Panc1 (cell line): ENCODE measurements around the gene DZIP3. TPM values are rescaled to one million over a fixed set of nuclear protein-coding genes. Genes with fewer than 3 reads are reported as not detected.

ENCODE experiments used
- ATAC-seq: fragments of 200-7000 bp; cut with Tn5 transposase; 2 replicates; pipeline ENCODE4 v1.9.1; 2020; ENCODE audit warnings: mild to moderate bottlenecking, moderate library complexity
- BruUV-seq: library from RNA; stranded (reverse); fragments of 400-500 nt; replicated peaks from 2 replicates; lab custom pipeline; 2021; lab: Mats Ljungman, UMichigan
- CTCF ChIA-PET: fragments of 300-600 bp; sonication (Branson Sonifier 250); formaldehyde crosslinking; loops from one replicate; lab custom pipeline; 2022; ENCODE audit warnings: antibody characterized with exemption; lab: Charles Lee
- POLR2A ChIA-PET: fragments of 300-600 bp; sonication (Branson Sonifier 250); formaldehyde crosslinking; loops from one replicate; lab custom pipeline; 2022; ENCODE audit warnings: antibody characterized with exemption; lab: Charles Lee
- DNase-seq: peaks from one replicate; pipeline ENCODE4 v3.0.0-alpha.2; 2010; ENCODE audit warnings: low read depth, low spot score
- H3K27ac ChIP-seq: 2 replicates; pipeline ENCODE4 v1.5.1; 2011; ENCODE audit warnings: mild to moderate bottlenecking, low read length, inconsistent platforms
- H3K27me3 ChIP-seq: fragments of 200-500 bp; sonication (Bioruptor generic); 2 replicates; pipeline ENCODE4 v1.6.0; 2014; ENCODE audit warnings: low read length, inconsistent platforms; ENCODE audit not compliant: control insufficient read depth, insufficient read depth
- H3K36me3 ChIP-seq: fragments of 200-500 bp; sonication (Bioruptor generic); 2 replicates; pipeline ENCODE4 v1.5.1; 2014; ENCODE audit warnings: inconsistent platforms, mild to moderate bottlenecking, low read length, moderate library complexity; ENCODE audit not compliant: control insufficient read depth, insufficient read depth
- H3K4me1 ChIP-seq: 2 replicates; pipeline ENCODE4 v1.5.1; 2011; ENCODE audit warnings: inconsistent platforms, mild to moderate bottlenecking, low read length, moderate library complexity; ENCODE audit not compliant: control insufficient read depth, insufficient read depth
- H3K4me3 ChIP-seq, 2 experiments: 2 replicates each; pipeline ENCODE4 v1.5.1; 2011 to 2012; ENCODE audit warnings: low read depth in 2 of 2, low read length in 2 of 2, mild to moderate bottlenecking in 2 of 2, inconsistent platforms in 1 of 2, moderate library complexity in 1 of 2
- H3K9me3 ChIP-seq: fragments of 200-500 bp; sonication (Bioruptor generic); 2 replicates; pipeline ENCODE4 v1.5.1; 2014; ENCODE audit warnings: low read depth, mild to moderate bottlenecking, inconsistent platforms, low read length, moderate library complexity; ENCODE audit not compliant: control insufficient read depth, insufficient read depth
- CTCF ChIP-seq: fragments of 450-650 bp; IDR thresholded peaks from 2 replicates; pipeline ENCODE4 v1.5.1; 2017; ENCODE audit warnings: mild to moderate bottlenecking
- POLR2AphosphoS5 ChIP-seq: IDR thresholded peaks from 2 replicates; pipeline ENCODE4 v1.6.1; 2012; ENCODE audit warnings: mild to moderate bottlenecking, low read depth, low read length, moderate library complexity
- REST ChIP-seq, 2 experiments: IDR thresholded peaks; 2 replicates each; pipeline ENCODE4 v1.6.1; 2011 to 2012; ENCODE audit warnings: low read depth in 2 of 2, control low read depth in 1 of 2, low read length in 1 of 2, mild to moderate bottlenecking in 1 of 2, moderate library complexity in 1 of 2; ENCODE audit not compliant: insufficient read depth in 1 of 2
- SIN3A ChIP-seq: IDR thresholded peaks from 2 replicates; pipeline ENCODE4 v1.6.1; 2012; ENCODE audit warnings: low read depth, mild to moderate bottlenecking, low read length, moderate library complexity, borderline replicate concordance; ENCODE audit not compliant: insufficient read depth
- TCF7L2 ChIP-seq: IDR thresholded peaks from 2 replicates; pipeline ENCODE4 v1.6.1; 2011; ENCODE audit warnings: mild to moderate bottlenecking, low read depth, low read length, inconsistent platforms
- in situ Hi-C: cut with HindIII; loops from 2 replicates; pipeline ENCODE4 v1.10.0; 2016; ENCODE audit warnings: low sequenced_read_pairs, low pct_unique_long_range_greater_than_20kb
- intact Hi-C: fragments of 100-400 bp; cut with micrococcal nuclease; formaldehyde crosslinking; loops from one replicate; pipeline ENCODE4 v1.10.0; 2022; ENCODE audit not compliant: unreplicated experiment
- total RNA-seq: library from RNA; stranded (reverse); gene quantifications from one replicate; pipeline ENCODE4 v1.2.1, GENCODE V29; 2021; ENCODE audit not compliant: unreplicated experiment

The DZIP3 gene
- total RNA-seq, 1 experiment from 2014 or later = 30.9 TPM

- in situ Hi-C loops (no loop called here), intact Hi-C loops (no loop called here)
- peaks cover 44% of the 10 kb centered on the region for H3K36me3 ChIP-seq
- no peak overlapping the region for H3K27ac ChIP-seq
- H3K4me1 ChIP-seq = no peaks in the 10 kb centered on the region
- ChIA-PET POLR2A (no interaction called here), CTCF (no interaction called here)
- TF ChIP-seq CTCF = no peak
- no peak for TF ChIP-seq REST (IDR thresholded peaks at IDR 0.05; ENCODE audit: insufficient read depth in 1 of 2, low read depth in 2 of 2, low read length in 1 of 2)
- no peak for TF ChIP-seq SIN3A
- TF ChIP-seq TCF7L2 = no peak
- TF ChIP-seq POLR2AphosphoS5 = no peak
- H3K9me3 ChIP-seq = no peaks in the 10 kb centered on the region
- ATAC-seq = no peak
- no peak for DNase-seq
- H3K4me3 ChIP-seq = no peak overlapping the region
- H3K27me3 ChIP-seq = no peaks in the 10 kb centered on the region
- no TSS peak for BruUV-seq
These were observed 40.6 kb upstream of the DZIP3 start for GRCh38 chr3:108548886-108549285.

- Histone ChIP-seq H3K9me3 (no peaks in the 10 kb centered on the region), H3K27ac (no peak overlapping the region), H3K27me3 (no peaks in the 10 kb centered on the region), H3K4me1 (peaks cover 3% of the 10 kb centered on the region), H3K36me3 (peaks cover 67% of the 10 kb centered on the region), H3K4me3 (no peak overlapping the region)
- ChIA-PET POLR2A (no interaction called here), CTCF (interaction anchor here (0.7 to 1.3 kb wide), 6 partner anchors 9 to 74 kb away, joined by 3 to 8 read pairs (median 4); no protein-coding TSS in a partner anchor)
- no peak for TF ChIP-seq SIN3A
- no peak for TF ChIP-seq REST (IDR thresholded peaks at IDR 0.05; ENCODE audit: insufficient read depth in 1 of 2, low read depth in 2 of 2, low read length in 1 of 2)
- TF ChIP-seq TCF7L2 = no peak
- peak; percentile 57; the same call in 1 of the 2 replicates for TF ChIP-seq CTCF
- TF ChIP-seq POLR2AphosphoS5 = no peak
- in situ Hi-C loops (no loop called here), intact Hi-C loops (loop anchor here (1.0 kb wide), 1 partner anchor 63 kb away; no protein-coding TSS in a partner anchor)
- BruUV-seq = no TSS peak
- DNase-seq (peak; percentile 17), ATAC-seq (no peak)
These were observed 37.0 kb upstream of the DZIP3 start for GRCh38 chr3:108552267-108553159.
